Esophagus muscularis mucosa (tissue), 4 donors: Measurements from ENCODE around the gene UBA52. TPM values are rescaled to one million over a fixed set of nuclear protein-coding genes. Genes with fewer than 3 reads are reported as not detected.

ENCODE experiments used
- DNase-seq: peaks from one replicate; pipeline ENCODE4 v3.0.0-alpha.2; 2017; ENCODE audit errors: extremely low spot score
- H3K27ac ChIP-seq, 4 donors: fragments of 200-600 bp; sonication (generic); replicated peaks in 1 of 4; 1 replicate in 3 of 4; 2 replicates in 1 of 4; pipeline ENCODE4 v1.5.1; 2016 to 2019; ENCODE audit warnings: mild to moderate bottlenecking in 1 of 4
- H3K27me3 ChIP-seq, 4 donors: fragments of 200-600 bp; sonication (generic); one replicate each; pipeline versions ENCODE4 v1.5.1 to v1.6.0; 2016 to 2019
- H3K36me3 ChIP-seq, 4 donors: fragments of 200-600 bp; sonication (generic); one replicate each; pipeline ENCODE4 v1.5.1; 2016 to 2019
- H3K4me1 ChIP-seq, 4 donors: fragments of 200-600 bp; sonication (generic); one replicate each; pipeline ENCODE4 v1.5.1; 2016 to 2019
- H3K4me3 ChIP-seq, 4 donors: fragments of 200-600 bp; sonication (generic); 1 replicate in 2 of 4; 2 replicates in 2 of 4; pipeline ENCODE4 v1.5.1; 2016 to 2019; ENCODE audit warnings: mild to moderate bottlenecking in 4 of 4, moderate library complexity in 1 of 4
- H3K9me3 ChIP-seq, 4 donors: fragments of 200-600 bp; sonication (generic); 1 replicate in 3 of 4; 2 replicates in 1 of 4; pipeline ENCODE4 v1.5.1; 2016 to 2019
- CTCF ChIP-seq, 3 experiments: fragments of 200-600 bp in 2 of 3; fragments of 450-650 bp in 1 of 3; sonication (generic) in 2 of 3; IDR thresholded peaks; one replicate each; pipeline ENCODE4 v1.5.1; 2017 to 2019; ENCODE audit warnings: antibody characterized with exemption in 3 of 3, mild to moderate bottlenecking in 2 of 3, moderate library complexity in 1 of 3
- EP300 ChIP-seq: sonication (generic); formaldehyde crosslinking; IDR thresholded peaks from one replicate; pipeline ENCODE4 v1.6.1; 2017; ENCODE audit warnings: antibody characterized with exemption
- POLR2A ChIP-seq: fragments of 450-650 bp; IDR thresholded peaks from one replicate; pipeline ENCODE4 v1.6.1; 2017; ENCODE audit warnings: antibody characterized with exemption, moderate library complexity, mild to moderate bottlenecking, low read depth
- POLR2AphosphoS5 ChIP-seq, 2 donors: sonication (generic); formaldehyde crosslinking; IDR thresholded peaks; one replicate each; pipeline ENCODE4 v1.6.1; 2017; ENCODE audit warnings: antibody characterized with exemption in 2 of 2
- WGBS: methylation state at CpG from one replicate; pipeline ENCODE4 v1.1.5; 2018; 5-methylcytosine and 5-hydroxymethylcytosine counted together
- intact Hi-C: fragments of 100-400 bp; cut with DNase I; formaldehyde crosslinking; loops from one replicate; pipeline ENCODE4 v1.15.1; 2023
- total RNA-seq, 4 donors: library from RNA; depleted of rRNA; stranded (reverse); fragments of >200 nt; gene quantifications; one replicate each; pipeline versions ENCODE4 v1.1.0 to v1.2.1, GENCODE V29; 2016

The UBA52 gene
- total RNA-seq, 4 donors from 2014 or later = 560 to 800 (median 665) TPM

GRCh38 chr19:18616023-18616422 lies 44.4 kb downstream of the UBA52 start:
- Histone ChIP-seq H3K27ac (no peak overlapping the region), H3K4me1 (peaks cover 24 to 25% (median 24%) of the 10 kb centered on the region in 4 donors), H3K4me3 (no peak overlapping the region), H3K36me3 (no peaks in the 10 kb centered on the region), H3K27me3 (peaks cover 7 to 76% (median 23%) of the 10 kb centered on the region in 4 donors), H3K9me3 (no peaks in the 10 kb centered on the region)
- intact Hi-C loops = no loop called here
- no peak for DNase-seq
- WGBS = 100% methylated on average over 2 of the region's 3 CpGs
- TF ChIP-seq CTCF (IDR thresholded peaks at IDR 0.05) = no peak
- TF ChIP-seq POLR2A = no peak
- no peak for TF ChIP-seq EP300
- no peak for TF ChIP-seq POLR2AphosphoS5 (IDR thresholded peaks at IDR 0.05)

- Histone ChIP-seq H3K4me3 (no peak overlapping the region), H3K9me3 (no peaks in the 10 kb centered on the region), H3K36me3 (no peaks in the 10 kb centered on the region), H3K27ac (no peak overlapping the region), H3K4me1 (peaks cover 8 to 9% (median 9%) of the 10 kb centered on the region in 4 donors), H3K27me3 (peaks cover 0 to 62% (median 8%) of the 10 kb centered on the region in 4 donors)
- DNase-seq = no peak
- no peak for TF ChIP-seq POLR2A
- intact Hi-C loops = no loop called here
These were observed 45.9 kb downstream of the UBA52 start for GRCh38 chr19:18617562-18617961.

- Histone ChIP-seq H3K9me3 (no peaks in the 10 kb centered on the region), H3K27me3 (peaks cover 0 to 55% (median 3%) of the 10 kb centered on the region in 4 donors), H3K27ac (no peak overlapping the region), H3K36me3 (no peaks in the 10 kb centered on the region), H3K4me3 (no peak overlapping the region), H3K4me1 (peaks cover 2 to 3% (median 2%) of the 10 kb centered on the region in 4 donors)
- DNase-seq = no peak
- 90% methylated on average over 5 of the region's 13 CpGs for WGBS
- no peak for TF ChIP-seq EP300
- no peak for TF ChIP-seq POLR2A
- TF ChIP-seq CTCF (IDR thresholded peaks at IDR 0.05) = no peak
- TF ChIP-seq POLR2AphosphoS5 (IDR thresholded peaks at IDR 0.05) = no peak
- intact Hi-C loops = no loop called here
These were observed 46.6 kb downstream of the UBA52 start for GRCh38 chr19:18618236-18618635.

- intact Hi-C loops = no loop called here
- no peaks in the 10 kb centered on the region for H3K4me1 ChIP-seq
- no peak overlapping the region for H3K27ac ChIP-seq
- H3K9me3 ChIP-seq = no peaks in the 10 kb centered on the region
- DNase-seq = no peak
- TF ChIP-seq EP300 = no peak
- TF ChIP-seq POLR2A = no peak
- TF ChIP-seq CTCF (IDR thresholded peaks at IDR 0.05) = no peak
- TF ChIP-seq POLR2AphosphoS5 (IDR thresholded peaks at IDR 0.05) = no peak
- H3K36me3 ChIP-seq = no peaks in the 10 kb centered on the region
- no peak overlapping the region for H3K4me3 ChIP-seq
- 90% methylated on average over 8 of the region's 10 CpGs for WGBS
- peaks cover 0 to 34% (median 0%) of the 10 kb centered on the region in 4 donors for H3K27me3 ChIP-seq
These were observed 48.7 kb downstream of the UBA52 start for GRCh38 chr19:18620311-18620710.

GRCh38 chr19:18620902-18621301 lies 49.2 kb downstream of the UBA52 start:
- TF ChIP-seq POLR2AphosphoS5 (IDR thresholded peaks at IDR 0.05) = no peak
- TF ChIP-seq CTCF (IDR thresholded peaks at IDR 0.05) = no peak
- TF ChIP-seq EP300 = no peak
- no peak for TF ChIP-seq POLR2A
- WGBS = 92% methylated on average over 7 of the region's 7 CpGs
- Histone ChIP-seq H3K4me1 (no peaks in the 10 kb centered on the region), H3K36me3 (no peaks in the 10 kb centered on the region), H3K4me3 (no peak overlapping the region), H3K9me3 (no peaks in the 10 kb centered on the region), H3K27me3 (peaks cover 0 to 28% (median 0%) of the 10 kb centered on the region in 4 donors), H3K27ac (no peak overlapping the region)
- DNase-seq = no peak
- intact Hi-C loops = no loop called here
